Stimulated activated CD4-positive, alpha-beta T cell treated with anti-CD3 and anti-CD28 coated beads, TNF-alpha, amount 100 ng/mL, for 24 hours (primary cell): ENCODE results near the gene CCL24.
A peak's percentile ranks its signal among the peaks of the same experiment; 100 is the strongest.
"Not testable (repeated sequence)": the region's sequence is repeated elsewhere in the genome, so short reads cannot be mapped to it uniquely, and the experiment has no call there.

ENCODE experiments used
- DNase-seq, 3 experiments: peaks; one replicate each; pipeline ENCODE4 v3.0.0-alpha.2; 2020; ENCODE audit warnings: low read depth in 3 of 3

The CCL24 gene

DNA sequence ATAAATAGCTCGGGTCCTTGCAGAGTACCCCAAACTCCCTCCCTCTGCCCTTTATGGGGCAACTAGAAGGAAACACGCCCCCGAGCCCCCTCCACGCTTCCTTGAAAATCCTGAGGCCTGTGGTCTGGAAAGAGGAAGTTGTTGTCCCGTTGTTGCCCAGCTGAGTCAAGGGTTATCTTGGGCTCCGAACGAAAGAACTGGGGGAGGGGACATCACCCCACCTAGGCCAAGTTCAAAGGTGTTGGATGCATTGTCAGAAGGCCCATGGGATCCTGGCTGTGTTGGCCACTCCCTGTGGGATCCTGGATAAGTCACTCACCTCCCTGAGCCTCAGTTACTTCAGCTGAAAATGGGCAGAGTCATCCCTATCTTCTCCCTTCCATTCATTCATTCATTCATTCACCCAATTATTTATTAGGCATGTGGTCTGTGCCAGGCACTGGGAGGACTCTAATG is at the start of gene CCL24:
Gene CCL24 (minus strand): TSS at position 26 of the 456 bp plus-strand sequence. CDS start 91 bp downstream, outside the sequence.
- no peak for DNase-seq

DNA sequence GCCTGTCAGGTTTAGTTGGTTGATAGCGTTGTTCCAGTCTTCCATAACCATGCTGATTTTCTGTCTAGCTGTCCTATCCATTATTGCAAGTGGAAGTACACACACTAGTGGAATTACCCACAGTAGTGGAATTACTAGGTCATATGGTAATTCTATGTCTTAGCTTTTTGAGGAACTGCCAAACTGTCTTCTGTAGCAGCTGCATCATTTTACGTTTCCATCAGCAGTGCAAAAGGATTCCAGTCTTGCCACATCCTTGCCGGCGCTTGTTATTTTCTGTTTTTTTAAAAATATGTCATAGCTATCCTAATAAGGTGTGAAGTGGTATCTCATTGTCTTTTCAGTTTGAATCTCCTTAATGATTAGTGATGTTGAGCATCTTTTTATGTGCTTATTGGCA is 48.0 kb upstream of the CCL24 start:
- no peak for DNase-seq

GRCh38 chr7:75858410-75858809 is 44.8 kb upstream of the CCL24 start:
- DNase-seq = no peak

GRCh38 chr7:75856536-75856935 is 42.9 kb upstream of the CCL24 start:
- DNase-seq = no peak

DNA sequence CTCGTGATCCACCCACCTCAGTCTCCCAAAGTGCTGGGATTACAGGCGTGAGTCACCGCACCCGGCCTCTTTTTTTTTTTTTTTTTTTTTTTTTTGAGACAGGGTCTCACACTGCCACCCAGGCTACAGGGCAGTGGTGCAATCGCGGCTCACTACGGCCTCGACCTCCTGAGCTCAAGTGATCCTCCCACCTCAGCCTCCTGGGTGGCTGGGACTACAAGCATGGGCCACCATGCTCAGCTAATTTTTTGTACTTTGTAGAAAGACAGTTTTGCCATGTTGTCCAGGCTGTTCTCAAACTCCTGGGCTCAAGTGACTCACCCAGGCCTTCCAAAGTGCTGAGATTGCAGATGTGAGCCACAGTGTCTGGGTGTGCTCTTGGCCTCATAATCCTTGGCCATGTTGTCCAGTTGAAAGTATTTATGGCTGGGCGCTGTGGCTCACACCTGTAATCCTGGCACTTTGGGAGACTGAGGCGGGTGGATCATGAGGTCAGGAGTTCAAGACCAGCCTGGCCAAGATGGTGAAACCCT is 41.3 kb upstream of the CCL24 start:
- not testable (repeated sequence) for DNase-seq

DNA sequence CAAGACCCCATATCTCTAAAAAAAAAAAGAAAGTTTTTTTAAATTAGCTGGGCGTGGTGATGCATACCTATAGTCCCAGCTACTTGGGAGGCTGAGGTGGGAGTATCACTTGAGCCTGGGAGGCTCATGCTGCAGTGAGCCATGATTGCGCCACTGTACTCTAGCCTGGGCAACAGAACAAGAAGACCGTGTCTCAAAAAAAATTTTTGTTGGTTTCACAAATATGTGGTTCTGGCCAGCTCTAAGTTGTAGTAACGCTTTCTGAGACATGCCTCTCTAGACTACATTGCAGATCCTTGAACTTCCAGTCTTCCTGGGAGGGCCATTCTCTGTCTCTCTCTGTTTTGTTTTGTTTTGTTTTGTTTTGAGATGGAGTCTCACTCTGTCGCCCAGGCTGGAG is 40.6 kb upstream of the CCL24 start:
- no peak for DNase-seq

GRCh38 chr7:75850235-75850634 is 36.6 kb upstream of the CCL24 start:
- no peak for DNase-seq

- DNase-seq = no peak
Observed at GRCh38 chr7:75849573-75849972, 36.0 kb upstream of the CCL24 start.

DNA sequence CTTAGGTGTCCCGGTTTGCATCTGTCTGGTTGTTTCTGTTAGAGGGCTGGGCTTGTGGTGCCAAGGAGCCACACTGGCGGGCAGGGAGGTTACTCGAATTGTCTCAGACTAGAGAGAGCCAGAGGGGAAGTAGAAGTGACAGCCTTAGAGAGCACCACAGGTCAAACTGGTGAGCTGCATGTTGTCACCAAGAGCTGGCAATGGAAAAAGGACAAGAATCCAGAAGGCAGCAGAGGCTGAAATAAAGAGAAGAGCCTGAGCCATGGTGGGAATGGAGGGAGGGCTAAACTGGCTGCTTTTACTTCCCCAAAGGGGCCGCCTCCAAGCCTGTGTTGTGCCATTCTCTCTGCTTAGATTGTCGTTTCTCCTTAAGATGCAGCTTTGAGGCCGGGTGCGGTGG is 34.1 kb upstream of the CCL24 start:
- no peak for DNase-seq

DNA sequence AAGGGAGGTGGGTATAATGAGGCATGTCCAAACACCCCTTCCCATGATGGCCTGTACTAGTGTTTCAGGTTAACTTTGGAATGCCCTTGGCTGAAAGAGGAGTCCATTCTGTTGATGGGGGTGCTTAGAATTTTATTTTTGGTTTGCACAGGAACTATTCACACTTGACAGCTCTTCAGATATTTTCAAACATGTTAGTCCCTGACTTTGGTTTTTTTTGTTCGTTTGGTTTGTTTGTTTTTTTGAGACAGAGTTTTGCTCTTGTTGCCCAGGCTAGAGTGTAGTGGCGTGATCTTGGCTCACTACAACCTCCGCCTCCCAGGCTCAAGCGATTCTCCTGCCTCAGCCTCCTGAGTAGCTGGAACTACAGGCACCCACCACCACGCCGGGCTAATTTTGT is 31.5 kb upstream of the CCL24 start:
- DNase-seq = not testable (repeated sequence)

GRCh38 chr7:75844158-75844557 is 30.6 kb upstream of the CCL24 start:
- DNase-seq = no peak

DNA sequence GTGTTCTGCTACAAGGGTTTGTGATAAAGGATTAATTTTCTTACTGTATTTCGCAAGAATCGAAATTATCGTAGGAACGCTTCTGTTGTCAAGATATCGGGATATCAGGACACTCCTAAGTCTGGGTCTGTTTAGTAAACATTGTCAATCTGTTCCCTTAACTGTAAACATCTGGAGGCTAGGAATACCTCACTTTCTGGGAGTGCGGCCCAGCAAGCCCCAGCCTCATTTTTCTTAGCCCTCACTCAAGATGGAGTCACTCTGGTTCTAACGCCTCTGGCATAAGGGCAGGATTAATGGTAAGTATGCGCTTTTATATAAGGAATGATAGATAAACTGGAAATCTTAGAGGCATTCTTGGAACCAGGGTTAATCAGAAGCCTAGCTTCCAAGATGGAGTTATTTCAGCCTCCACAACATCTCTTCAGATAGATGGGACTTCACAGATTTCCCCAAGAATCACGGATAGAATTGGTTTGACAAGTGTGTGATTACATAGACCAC is 30.1 kb upstream of the CCL24 start:
- DNase-seq = no peak

- peak in 2 of 3 experiments; percentile 15 to 36 for DNase-seq
Observed at GRCh38 chr7:75842836-75843446, 29.3 kb upstream of the CCL24 start.

GRCh38 chr7:75840029-75840428 is 26.4 kb upstream of the CCL24 start:
- DNase-seq = no peak

GRCh38 chr7:75838281-75838930 is 24.8 kb upstream of the CCL24 start:
- DNase-seq = not testable (repeated sequence)

DNA sequence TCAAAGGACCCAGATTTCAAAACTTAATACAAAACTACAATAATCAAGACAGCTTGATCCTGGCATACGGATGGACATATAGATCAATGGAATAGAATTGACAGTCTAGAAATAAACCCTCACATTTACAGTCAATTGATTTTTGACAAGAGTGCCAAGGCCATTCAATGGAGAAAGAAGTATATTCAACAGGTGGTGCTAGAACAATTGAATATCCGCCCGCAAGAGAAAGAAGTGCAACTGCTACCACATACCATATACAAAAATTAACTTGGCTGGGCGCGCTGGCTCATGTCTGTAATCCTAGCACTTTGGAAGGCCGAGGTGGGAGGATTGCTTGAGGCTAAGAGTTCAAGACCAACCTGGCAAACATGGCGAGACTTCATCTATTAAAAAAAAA is 23.2 kb upstream of the CCL24 start:
- DNase-seq = no peak

- DNase-seq = no peak
Observed at GRCh38 chr7:75835688-75836285, 22.2 kb upstream of the CCL24 start.

DNA sequence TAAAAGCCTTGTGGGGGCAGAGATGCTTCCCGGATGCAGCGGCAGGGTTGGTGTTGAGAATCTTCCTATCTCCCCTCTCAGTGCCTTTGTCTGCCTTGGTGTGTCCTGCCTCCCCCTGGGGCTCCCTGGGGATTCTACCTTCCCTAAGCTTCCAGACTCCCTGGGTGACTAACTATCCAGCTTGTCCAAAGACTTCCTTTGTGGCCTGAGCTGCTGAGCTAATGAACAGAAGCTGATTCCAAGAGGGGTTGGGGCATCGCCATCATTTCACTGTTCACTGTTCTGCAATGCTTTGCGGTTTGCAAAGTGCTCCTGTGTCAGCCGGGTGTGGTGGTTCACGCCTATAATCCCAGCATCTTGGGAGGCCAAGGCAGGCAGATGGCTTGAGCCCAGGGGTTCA is 20.1 kb upstream of the CCL24 start:
- not testable (repeated sequence) for DNase-seq

DNA sequence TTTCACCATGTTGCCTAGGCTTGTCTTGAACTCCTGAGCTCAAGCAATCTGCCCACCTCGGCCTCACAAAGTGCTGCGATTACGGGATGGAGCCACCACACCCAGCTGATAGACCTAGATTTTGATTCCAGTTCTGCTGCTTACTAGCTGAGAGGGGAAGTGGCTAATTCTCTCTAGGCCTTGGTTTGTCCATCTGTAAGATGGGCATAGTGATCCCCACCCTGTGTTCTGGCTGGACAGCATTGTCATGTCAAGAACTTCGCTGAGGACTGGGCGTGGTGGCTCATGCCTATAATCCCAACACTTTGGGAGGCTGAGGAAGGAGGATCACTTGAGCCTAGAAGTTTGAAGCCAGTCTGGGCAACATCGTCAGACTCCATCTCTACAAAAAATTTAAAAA is 17.4 kb upstream of the CCL24 start:
- no peak for DNase-seq

- DNase-seq = not testable (repeated sequence)
Observed at GRCh38 chr7:75829656-75830055, 16.1 kb upstream of the CCL24 start.

- DNase-seq = no peak
Observed at GRCh38 chr7:75823198-75823910, 9.7 kb upstream of the CCL24 start.

- DNase-seq = no peak
Observed at GRCh38 chr7:75820688-75821087, 7.1 kb upstream of the CCL24 start.
